OCI-LY7 (cell line): ENCODE results near the gene SLC35G2.

Source experiments
- EZH2phosphoT487 ChIP-seq: fragments of 200-600 bp; sonication (generic); IDR thresholded peaks from 2 replicates; pipeline ENCODE4 v1.6.1; 2018; ENCODE audit warnings: low read depth, borderline replicate concordance, mild to moderate bottlenecking, mixed run types, antibody characterized with exemption, low read length, moderate library complexity, mixed read lengths
- TF ChIP-seq, protein P1 (sequence below): fragments of 200-600 bp; sonication (generic); conservative IDR thresholded peaks from 2 replicates; pipeline ENCODE4 v1.5.1; 2014; ENCODE audit warnings: mild to moderate bottlenecking, antibody characterized with exemption, low read length, moderate library complexity, mixed read lengths

DNA sequence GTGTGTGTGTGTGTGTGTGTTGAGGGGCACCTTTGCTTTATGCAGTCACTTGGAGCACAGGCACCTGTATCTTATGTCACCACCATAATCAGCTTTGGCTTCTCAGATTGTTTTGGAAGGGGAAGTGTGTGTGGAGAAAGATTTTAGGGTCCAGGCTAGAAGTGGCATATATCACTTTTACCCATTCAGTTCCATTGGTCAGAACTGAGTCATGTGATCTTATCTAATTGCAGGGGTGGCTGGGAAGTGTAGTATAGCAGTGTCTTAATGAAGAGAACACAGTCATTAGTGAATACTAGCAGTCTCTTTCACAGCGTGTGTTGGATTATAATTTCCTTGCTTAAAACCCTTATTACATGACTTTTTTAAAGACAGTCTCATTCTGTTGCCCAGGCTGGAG lies 63.6 kb downstream of the SLC35G2 start:
- TF ChIP-seq, protein P1, sequence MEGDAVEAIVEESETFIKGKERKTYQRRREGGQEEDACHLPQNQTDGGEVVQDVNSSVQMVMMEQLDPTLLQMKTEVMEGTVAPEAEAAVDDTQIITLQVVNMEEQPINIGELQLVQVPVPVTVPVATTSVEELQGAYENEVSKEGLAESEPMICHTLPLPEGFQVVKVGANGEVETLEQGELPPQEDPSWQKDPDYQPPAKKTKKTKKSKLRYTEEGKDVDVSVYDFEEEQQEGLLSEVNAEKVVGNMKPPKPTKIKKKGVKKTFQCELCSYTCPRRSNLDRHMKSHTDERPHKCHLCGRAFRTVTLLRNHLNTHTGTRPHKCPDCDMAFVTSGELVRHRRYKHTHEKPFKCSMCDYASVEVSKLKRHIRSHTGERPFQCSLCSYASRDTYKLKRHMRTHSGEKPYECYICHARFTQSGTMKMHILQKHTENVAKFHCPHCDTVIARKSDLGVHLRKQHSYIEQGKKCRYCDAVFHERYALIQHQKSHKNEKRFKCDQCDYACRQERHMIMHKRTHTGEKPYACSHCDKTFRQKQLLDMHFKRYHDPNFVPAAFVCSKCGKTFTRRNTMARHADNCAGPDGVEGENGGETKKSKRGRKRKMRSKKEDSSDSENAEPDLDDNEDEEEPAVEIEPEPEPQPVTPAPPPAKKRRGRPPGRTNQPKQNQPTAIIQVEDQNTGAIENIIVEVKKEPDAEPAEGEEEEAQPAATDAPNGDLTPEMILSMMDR: no peak
- no peak for TF ChIP-seq EZH2phosphoT487
